ENCODE results near the gene NACC1.
A peak's percentile ranks its signal among the peaks of the same experiment; 100 is the strongest.

Gene NACC1

DNA sequence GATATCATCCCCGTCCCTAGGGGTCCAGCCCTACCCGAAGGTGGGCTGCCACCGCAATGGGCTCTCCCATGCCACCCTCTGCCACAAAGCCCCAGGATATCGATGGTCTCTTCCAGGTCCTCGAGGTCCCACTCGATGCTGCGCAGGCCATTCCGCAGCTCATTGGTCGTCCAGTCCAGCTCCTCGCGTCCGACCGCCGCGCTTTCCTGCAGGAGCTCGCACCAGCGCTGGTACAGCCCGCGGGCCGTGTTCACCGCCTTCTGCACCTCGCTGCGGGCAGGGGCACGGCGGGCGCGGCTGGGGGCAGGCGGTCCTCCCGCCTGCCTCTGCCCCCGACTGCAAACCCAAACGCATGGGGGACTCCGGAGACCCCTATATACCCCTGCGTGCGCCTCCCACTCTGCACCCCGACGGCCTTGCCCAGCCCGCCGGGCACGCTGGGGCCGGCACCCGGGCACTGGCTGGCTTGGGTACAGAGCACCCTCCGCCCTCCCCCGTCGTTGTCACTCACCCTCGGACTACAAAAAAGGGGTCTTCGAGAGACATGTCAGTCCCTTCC is 31.6 kb downstream of the NACC1 start:
- DNase-seq, result peak; percentile 76

- DNase-seq, result peak; percentile 94
Observed at GRCh38 chr19:13150187-13150930, 32.3 kb downstream of the NACC1 start, which contains the start of the genes IER2 and STX10. IER2 (plus strand) TSS chr19:13150411; CDS start chr19:13153187, 2,776 bp downstream. STX10 (minus strand) TSS chr19:13150375; CDS start chr19:13150173, 202 bp downstream.

- DNase-seq, result no peak
Observed at GRCh38 chr19:13150931-13151604, 33.0 kb downstream of the NACC1 start.

- DNase-seq, result peak; percentile 95
Observed at GRCh38 chr19:13151605-13152355, 33.7 kb downstream of the NACC1 start.

- no peak for DNase-seq
Observed at GRCh38 chr19:13152356-13152973, 34.4 kb downstream of the NACC1 start.

GRCh38 chr19:13152974-13153568 is 35.0 kb downstream of the NACC1 start:
- peak; percentile 99 for DNase-seq

DNA sequence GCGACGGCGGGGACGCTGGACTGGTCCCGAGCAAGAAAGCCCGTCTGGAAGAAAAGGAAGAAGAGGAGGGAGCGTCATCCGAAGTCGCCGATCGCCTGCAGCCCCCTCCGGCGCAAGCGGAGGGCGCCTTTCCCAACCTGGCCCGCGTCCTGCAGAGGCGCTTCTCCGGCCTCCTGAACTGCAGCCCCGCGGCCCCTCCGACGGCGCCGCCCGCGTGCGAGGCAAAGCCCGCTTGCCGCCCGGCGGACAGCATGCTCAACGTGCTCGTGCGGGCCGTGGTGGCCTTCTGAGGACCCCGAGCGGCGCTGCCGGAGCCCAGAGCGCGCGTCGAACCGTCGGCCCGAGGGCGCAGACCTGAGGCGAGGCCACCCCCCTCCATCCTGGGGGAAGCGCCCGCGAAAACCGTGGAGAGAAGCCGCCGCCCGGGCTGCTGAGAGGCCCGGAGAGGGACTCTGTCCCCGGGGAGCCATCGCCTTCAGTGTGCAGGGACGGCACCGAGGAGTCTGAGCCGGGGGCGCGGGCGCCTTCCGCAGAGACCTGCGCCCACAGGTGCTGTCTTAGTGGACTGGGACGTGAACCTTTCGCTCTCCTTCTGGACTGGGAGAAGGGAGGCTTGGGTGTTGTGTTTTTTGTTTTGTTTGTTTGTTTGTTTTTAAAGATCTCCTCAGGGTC is 35.6 kb downstream of the NACC1 start:
- DNase-seq, result peak; percentile 69

DNA sequence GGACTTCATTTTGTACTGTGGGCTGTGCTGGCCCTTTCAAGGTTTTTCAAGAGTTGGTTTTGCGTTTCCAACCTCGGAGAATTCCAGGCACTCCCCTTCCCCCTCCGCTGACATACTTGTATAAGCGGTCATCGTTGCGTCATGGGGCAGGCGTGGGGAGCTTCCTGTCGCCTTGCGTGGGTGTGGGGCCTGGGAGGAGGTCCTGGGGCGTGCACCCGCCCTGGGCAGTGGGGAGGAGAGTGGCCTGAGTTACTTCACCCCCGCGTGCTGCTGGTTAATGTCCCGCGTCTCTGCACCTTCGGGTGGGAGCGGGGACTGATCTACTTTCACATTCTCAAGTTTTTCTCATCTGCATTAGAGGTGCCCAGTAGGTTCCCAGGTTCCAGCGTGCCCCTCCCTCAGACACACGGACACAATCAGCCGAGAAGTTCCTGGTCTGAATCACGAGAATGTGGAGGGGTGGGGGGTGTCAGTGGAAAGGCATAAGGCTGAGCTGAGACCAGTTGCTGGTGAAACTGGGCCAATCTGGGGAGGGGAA is 36.2 kb downstream of the NACC1 start:
- peak; percentile 85 for DNase-seq

DNA sequence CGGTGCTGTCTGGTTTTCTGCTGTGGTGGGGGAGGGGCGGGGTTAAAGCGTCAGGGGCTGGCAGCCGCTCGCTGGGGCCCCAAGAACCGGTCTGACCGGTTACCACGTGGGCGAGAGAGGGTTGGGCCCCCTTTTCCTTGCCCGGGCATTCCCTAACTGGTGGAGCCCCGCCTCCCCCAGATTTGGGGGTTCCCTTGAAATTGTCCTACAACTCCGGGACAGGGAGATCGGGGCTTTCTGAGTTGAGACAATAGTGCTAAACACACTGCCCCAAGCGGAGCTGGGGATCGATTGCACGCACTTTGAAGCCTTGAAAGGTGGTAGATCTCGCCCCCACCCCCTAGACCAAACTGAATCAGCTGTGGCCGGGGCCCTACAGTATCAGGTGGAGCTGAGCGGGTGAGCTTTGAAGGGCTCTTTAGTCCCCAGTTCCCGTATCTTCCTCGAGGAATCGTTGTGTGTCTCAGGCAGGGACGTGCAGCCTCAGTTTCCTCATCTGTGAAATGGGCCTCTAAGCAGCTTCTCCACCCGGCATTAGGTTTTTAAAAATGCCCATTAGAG is 36.9 kb downstream of the NACC1 start:
- DNase-seq, result peak; percentile 87

GRCh38 chr19:13155472-13156359 is 37.7 kb downstream of the NACC1 start:
- DNase-seq, result peak; percentile 85

- DNase-seq, result no peak
Observed at GRCh38 chr19:13159713-13160112, 41.6 kb downstream of the NACC1 start.

DNA sequence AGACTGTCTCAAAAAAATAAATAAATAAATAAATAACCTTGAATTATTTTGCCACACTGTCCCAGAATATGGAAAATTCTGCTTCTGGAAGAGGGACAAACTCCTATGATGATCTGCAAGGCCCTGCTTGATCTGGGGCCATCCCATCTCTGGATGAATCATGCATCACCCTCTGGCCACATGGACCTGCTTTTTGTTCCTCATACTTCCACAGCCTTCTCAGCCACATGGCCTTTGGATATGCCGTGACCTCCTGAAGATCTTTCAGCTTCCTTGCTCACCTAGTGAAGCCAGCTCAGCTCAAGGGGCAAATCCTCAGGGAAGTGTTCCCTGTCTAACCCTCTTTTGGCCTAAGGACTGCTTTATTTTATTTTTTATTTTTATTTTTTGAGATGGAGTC is 42.5 kb downstream of the NACC1 start:
- DNase-seq, result no peak

GRCh38 chr19:13162724-13163608 is 44.9 kb downstream of the NACC1 start:
- peak; percentile 92 for DNase-seq

- DNase-seq, result peak; percentile 79
Observed at GRCh38 chr19:13163609-13164342, 45.7 kb downstream of the NACC1 start.

DNA sequence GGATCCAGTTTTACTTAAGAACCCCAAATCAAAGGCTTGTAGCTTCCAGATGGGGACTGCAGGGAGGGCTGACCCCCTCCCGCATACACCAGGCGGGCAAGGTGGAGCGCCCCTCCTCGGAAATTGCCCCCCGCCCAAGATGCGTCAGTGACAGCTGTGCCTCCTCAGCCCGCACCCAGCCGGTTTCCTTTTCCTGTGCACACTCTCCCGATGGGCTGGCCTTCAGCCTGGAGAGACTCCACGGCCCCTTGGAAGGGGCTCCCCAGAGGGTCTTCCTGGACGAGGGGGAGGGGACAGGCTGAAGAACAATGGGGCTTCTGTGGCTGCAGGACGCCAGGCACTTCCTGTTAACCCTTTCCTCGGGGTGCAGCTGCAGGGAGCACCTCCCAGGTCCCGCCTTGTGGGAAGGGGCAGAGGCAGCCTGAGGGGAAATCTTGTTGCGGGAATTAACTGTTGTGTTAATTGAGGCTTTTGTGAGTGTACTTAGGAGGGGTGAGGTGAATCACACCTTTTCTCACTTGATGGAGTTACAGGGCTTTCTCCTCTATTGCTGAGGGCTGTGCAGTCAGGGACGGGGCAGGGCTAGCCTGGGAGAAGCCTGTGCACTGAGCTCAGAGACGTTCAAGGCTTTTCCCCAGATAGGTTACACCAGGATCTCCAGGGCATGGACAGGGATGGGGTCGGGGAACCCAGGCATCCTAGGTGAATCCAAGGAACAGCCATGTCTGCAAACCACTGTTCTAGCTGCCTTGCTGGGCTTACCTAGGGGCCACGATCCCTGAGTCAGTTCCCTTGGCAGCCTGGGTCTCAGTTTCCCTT is 46.5 kb downstream of the NACC1 start:
- peak; percentile 68 for DNase-seq

DNA sequence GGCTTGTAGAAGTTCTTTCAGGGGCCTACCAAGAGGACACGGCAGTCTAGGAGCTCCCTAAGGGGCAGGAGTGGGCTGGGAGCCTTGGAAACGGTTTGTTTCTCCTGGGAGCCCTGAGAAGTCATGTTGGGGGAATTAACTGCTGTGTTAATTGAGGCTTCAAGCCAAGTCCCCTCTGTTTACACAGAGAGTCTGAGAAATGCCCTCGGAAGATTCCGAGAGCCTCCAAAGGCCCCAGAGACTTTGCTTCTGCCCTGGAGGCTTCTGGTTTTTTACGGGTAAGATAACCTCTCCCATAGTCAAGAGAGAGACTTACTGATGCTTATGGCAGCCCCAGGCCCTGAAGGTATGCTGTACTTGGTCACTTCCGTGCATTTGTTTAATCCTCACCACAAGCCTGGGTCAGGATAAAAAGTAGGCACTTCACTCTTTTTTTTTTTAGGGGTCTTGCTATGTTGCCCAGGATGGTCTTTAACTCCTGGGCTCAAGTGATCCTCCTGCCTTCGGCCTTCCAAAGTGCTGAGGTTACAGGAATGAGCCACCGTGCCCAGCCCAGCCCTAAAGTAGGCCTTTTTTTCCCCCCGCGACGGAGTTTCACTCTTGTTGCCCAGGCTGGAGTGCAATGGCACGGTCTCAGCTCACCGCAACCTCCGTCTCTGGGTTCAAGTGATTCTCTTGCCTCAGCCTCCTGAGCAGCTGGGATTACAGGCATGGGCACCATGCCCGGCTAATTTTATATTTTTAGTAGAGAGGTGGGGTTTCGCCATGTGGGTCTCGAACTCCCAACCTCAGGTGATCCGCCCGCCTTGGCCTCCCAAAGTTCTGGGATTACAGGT is 47.3 kb downstream of the NACC1 start:
- no peak for DNase-seq
